ENCODE data around the gene OPHN1.

DNA sequence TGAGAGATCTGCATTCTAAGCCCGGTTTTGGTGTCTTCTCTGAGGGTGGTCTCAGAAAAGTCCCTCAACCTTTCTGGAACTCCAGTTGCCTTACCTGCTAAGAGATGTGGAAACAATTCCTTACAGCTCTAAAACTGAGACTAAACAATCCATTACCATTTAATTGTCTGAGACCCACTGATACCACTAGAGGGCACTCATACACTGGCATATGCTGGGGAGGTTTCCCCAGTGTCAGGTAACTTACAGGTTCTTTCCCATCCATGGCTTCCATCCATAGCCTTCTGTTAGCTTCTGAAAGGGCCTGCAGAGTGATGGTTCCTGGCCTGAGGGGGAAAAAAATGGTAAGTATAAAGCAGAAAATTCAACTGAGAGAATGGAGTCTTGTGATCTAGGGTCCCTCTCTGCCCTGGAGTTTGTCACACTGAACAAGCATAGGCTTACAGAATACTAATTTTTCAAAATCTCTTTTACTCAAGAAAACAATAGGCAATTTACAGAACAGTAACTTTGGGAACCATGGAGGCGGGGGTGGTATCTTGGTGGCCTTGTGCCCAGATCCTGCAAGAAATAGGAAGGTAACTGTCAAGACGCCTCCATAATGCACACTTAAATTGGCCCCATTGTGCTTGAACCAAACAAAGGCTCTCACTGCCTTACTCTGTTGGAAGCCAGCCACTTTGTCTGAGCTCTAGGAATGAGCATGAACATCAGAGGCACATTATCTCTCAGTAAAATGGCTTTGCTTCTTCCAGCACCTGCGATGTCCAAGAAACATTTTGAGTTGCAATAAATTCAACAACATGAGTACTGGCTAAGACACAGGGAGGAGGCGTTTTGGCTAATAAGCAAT lies 236.1 kb downstream of the OPHN1 start:
- TF ChIP-seq POLR2A (IDR thresholded peaks at IDR 0.05) (no peak), CTCF (IDR thresholded peaks at IDR 0.05) (peak; percentile 64 to 68 (median 65))
